ENCODE measurements around the gene RSU1.

DNA sequence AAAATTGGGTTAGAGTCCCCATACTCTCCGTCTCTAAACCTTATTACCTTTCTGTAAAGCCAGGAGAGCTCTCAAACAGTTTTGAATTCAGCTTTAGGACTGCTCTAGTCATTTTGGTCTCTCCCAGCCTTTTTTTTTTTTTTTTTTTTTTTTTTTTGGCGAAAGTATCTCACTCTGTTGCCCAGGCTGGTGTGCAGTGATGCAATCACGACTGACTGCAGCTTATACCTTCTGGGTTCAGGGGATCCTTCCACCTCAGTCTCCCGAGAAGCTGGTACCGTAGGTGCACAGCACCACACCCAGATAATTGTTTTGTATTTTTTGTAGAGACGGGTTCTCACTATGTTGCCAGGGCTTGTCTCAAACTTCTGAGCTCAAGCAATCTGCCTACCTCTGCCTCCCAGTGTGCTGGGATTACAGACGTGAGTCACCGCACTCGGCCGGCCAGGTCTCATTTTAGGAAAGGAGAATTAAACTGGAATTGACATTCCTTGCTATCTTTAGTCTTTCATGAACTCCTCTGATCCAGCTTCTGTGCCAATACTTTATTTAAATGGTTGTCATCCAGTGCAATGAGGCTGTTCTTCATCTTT lies 31.4 kb upstream of the RSU1 start:
- TF ChIP-seq CTCF (IDR thresholded peaks at IDR 0.05) (no peak), POLR2A (IDR thresholded peaks at IDR 0.05) (no peak)
